Cardiac fibroblast (primary cell): ENCODE results near the gene GPR18.

ENCODE experiments used
- DNase-seq, 2 donors: peaks; one replicate each; pipeline versions ENCODE4 v3.0.0 to v3.0.0-alpha.2; 2010; ENCODE audit warnings: low read depth in 2 of 2
- H3K4me3 ChIP-seq, 2 donors: replicated peaks in 1 of 2; 1 replicate in 1 of 2; 2 replicates in 1 of 2; pipeline ENCODE4 v1.5.1; 2011; ENCODE audit warnings: low read depth in 2 of 2, low read length in 2 of 2, mild to moderate bottlenecking in 2 of 2, moderate library complexity in 1 of 2
- CTCF ChIP-seq: IDR thresholded peaks from one replicate; pipeline ENCODE4 v1.5.1; 2011; ENCODE audit warnings: low read depth, mild to moderate bottlenecking, low read length, inconsistent platforms

GPR18 gene

GRCh38 chr13:99293178-99293577 is 35.0 kb upstream of the GPR18 start:
- H3K4me3 ChIP-seq, result no peak overlapping the region
- DNase-seq, result no peak
- TF ChIP-seq CTCF, result no peak

- DNase-seq, result no peak
- no peak overlapping the region for H3K4me3 ChIP-seq
- no peak for TF ChIP-seq CTCF
Measured at GRCh38 chr13:99290894-99291293, 32.7 kb upstream of the GPR18 start.

- no peak overlapping the region for H3K4me3 ChIP-seq
- DNase-seq, result no peak
- TF ChIP-seq CTCF, result no peak
Measured at GRCh38 chr13:99289674-99290337, 31.6 kb upstream of the GPR18 start.

- no peak for DNase-seq
- TF ChIP-seq CTCF, result no peak
- no peak overlapping the region for H3K4me3 ChIP-seq
Measured at GRCh38 chr13:99289271-99289670, 31.1 kb upstream of the GPR18 start.

GRCh38 chr13:99288089-99288488 is 29.9 kb upstream of the GPR18 start:
- H3K4me3 ChIP-seq, result no peak overlapping the region
- TF ChIP-seq CTCF, result no peak
- DNase-seq, result peak in 1 of 2 donors; percentile 23

GRCh38 chr13:99287551-99287950 is 29.4 kb upstream of the GPR18 start:
- no peak for TF ChIP-seq CTCF
- DNase-seq, result no peak
- no peak overlapping the region for H3K4me3 ChIP-seq
